HCT116 (cell line): ENCODE data around the gene TMEM271.

Source experiments
- CEBPB ChIP-seq: IDR thresholded peaks from 2 replicates; pipeline ENCODE4 v1.6.1; 2012; ENCODE audit warnings: low read depth
- EZH2 ChIP-seq: fragments of 200-600 bp; sonication (generic); IDR thresholded peaks from 2 replicates; pipeline ENCODE4 v1.6.1; 2017; ENCODE audit warnings: antibody characterized with exemption, mixed run types
- EZH2phosphoT487 ChIP-seq: fragments of 200-600 bp; IDR thresholded peaks from 2 replicates; pipeline ENCODE4 v1.6.1; 2018; ENCODE audit warnings: antibody characterized with exemption, borderline replicate concordance
- JUND ChIP-seq: IDR thresholded peaks from 2 replicates; pipeline ENCODE4 v1.6.1; 2012
- POLR2A ChIP-seq: IDR thresholded peaks from 2 replicates; pipeline ENCODE4 v1.7.0; 2011; ENCODE audit warnings: borderline replicate concordance; ENCODE audit not compliant: insufficient read depth, insufficient read length; ENCODE audit errors: extremely low read depth
- POLR2AphosphoS5 ChIP-seq: IDR thresholded peaks from 2 replicates; pipeline ENCODE4 v1.6.1; 2011; ENCODE audit warnings: mild to moderate bottlenecking, low read depth, low read length, moderate library complexity
- RAD21 ChIP-seq: IDR thresholded peaks from 2 replicates; pipeline ENCODE4 v1.6.1; 2012; ENCODE audit warnings: low read depth, mild to moderate bottlenecking
- SP1 ChIP-seq: IDR thresholded peaks from 2 replicates; pipeline ENCODE4 v1.6.1; 2012; ENCODE audit warnings: low read depth
- TCF7L2 ChIP-seq: IDR thresholded peaks from 2 replicates; pipeline ENCODE4 v1.7.0; 2011; ENCODE audit warnings: borderline replicate concordance, inconsistent platforms; ENCODE audit not compliant: insufficient read depth, insufficient read length; ENCODE audit errors: extremely low read depth
- YY1 ChIP-seq: IDR thresholded peaks from 2 replicates; pipeline ENCODE4 v1.6.1; 2011; ENCODE audit warnings: low read length, low read depth, moderate library complexity, mild to moderate bottlenecking; ENCODE audit not compliant: insufficient replicate concordance; ENCODE audit errors: extremely low read depth
- ZNF274 ChIP-seq: fragments of 200-500 bp; sonication (Bioruptor generic); IDR thresholded peaks from 2 replicates; pipeline ENCODE4 v1.6.1; 2014; ENCODE audit warnings: mild to moderate bottlenecking, low read depth, low read length, inconsistent platforms
- TF ChIP-seq, protein P1 (sequence below), 3 experiments: fragments of 200-600 bp in 1 of 3; sonication (generic) in 1 of 3; IDR thresholded peaks in 2 of 3; conservative IDR thresholded peaks in 1 of 3; 2 replicates each; pipeline ENCODE4 v1.5.1; 2012 to 2017; ENCODE audit warnings: low read depth in 2 of 3, low read length in 2 of 3, antibody characterized with exemption in 1 of 3, borderline replicate concordance in 1 of 3, control low read depth in 1 of 3, mild to moderate bottlenecking in 1 of 3, mixed read lengths in 1 of 3, mixed run types in 1 of 3, moderate library complexity in 1 of 3; ENCODE audit not compliant: insufficient read depth in 1 of 3
- TF ChIP-seq, protein P2 (sequence below): IDR thresholded peaks from 2 replicates; pipeline ENCODE4 v1.6.1; 2012
- TF ChIP-seq, protein P3 (sequence below): IDR thresholded peaks from 2 replicates; pipeline ENCODE4 v1.6.1; 2012; ENCODE audit warnings: low read depth

DNA sequence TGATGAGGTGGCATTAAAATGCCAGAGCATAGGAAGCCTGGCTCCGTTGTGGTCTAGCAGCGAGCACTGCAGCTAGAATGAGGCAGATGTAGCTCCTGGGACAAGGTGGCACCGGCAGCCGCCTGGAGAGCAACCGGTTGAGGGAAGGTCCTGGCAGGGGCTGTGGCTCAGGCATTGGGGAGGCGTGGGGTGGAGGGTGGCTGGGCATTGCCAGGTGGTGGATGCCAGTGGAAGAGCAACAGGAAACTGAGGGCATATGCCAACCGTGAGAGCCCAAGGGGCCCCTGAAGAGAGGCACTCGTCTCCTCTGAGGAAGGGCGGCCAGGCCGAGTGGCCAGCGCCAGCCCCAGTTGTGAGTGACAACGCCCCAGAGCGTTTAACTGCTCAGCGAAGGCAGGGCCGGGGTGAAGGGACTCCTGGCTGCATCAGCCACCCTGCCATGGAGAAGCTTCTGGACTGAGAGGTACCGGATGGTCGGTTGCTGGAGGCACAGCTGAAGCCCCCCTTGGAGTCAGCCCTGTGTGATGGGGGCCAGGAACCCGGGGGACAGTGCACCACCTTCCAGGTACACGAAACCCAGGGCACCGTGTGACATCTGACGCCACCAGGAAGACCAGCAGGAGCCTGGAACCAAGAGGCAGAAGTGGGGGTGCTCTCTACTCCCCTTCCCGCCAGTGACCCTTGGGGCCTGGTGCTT lies 36.1 kb upstream of the TMEM271 start:
- TF ChIP-seq, protein P1, sequence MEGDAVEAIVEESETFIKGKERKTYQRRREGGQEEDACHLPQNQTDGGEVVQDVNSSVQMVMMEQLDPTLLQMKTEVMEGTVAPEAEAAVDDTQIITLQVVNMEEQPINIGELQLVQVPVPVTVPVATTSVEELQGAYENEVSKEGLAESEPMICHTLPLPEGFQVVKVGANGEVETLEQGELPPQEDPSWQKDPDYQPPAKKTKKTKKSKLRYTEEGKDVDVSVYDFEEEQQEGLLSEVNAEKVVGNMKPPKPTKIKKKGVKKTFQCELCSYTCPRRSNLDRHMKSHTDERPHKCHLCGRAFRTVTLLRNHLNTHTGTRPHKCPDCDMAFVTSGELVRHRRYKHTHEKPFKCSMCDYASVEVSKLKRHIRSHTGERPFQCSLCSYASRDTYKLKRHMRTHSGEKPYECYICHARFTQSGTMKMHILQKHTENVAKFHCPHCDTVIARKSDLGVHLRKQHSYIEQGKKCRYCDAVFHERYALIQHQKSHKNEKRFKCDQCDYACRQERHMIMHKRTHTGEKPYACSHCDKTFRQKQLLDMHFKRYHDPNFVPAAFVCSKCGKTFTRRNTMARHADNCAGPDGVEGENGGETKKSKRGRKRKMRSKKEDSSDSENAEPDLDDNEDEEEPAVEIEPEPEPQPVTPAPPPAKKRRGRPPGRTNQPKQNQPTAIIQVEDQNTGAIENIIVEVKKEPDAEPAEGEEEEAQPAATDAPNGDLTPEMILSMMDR (IDR thresholded peaks at IDR 0.05 in 2 of 3, conservative IDR thresholded peaks at IDR 0.05 in 1 of 3; ENCODE audit: borderline replicate concordance in 1 of 3, insufficient read depth in 1 of 3, low read depth in 2 of 3, low read length in 2 of 3) = no peak
- TF ChIP-seq, protein P2, sequence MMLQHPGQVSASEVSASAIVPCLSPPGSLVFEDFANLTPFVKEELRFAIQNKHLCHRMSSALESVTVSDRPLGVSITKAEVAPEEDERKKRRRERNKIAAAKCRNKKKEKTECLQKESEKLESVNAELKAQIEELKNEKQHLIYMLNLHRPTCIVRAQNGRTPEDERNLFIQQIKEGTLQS = no peak
- no peak for TF ChIP-seq CEBPB
- no peak for TF ChIP-seq ZNF274
- no peak for TF ChIP-seq JUND
- no peak for TF ChIP-seq POLR2AphosphoS5
- TF ChIP-seq EZH2phosphoT487 = no peak
- no peak for TF ChIP-seq SP1
- TF ChIP-seq, protein P3, sequence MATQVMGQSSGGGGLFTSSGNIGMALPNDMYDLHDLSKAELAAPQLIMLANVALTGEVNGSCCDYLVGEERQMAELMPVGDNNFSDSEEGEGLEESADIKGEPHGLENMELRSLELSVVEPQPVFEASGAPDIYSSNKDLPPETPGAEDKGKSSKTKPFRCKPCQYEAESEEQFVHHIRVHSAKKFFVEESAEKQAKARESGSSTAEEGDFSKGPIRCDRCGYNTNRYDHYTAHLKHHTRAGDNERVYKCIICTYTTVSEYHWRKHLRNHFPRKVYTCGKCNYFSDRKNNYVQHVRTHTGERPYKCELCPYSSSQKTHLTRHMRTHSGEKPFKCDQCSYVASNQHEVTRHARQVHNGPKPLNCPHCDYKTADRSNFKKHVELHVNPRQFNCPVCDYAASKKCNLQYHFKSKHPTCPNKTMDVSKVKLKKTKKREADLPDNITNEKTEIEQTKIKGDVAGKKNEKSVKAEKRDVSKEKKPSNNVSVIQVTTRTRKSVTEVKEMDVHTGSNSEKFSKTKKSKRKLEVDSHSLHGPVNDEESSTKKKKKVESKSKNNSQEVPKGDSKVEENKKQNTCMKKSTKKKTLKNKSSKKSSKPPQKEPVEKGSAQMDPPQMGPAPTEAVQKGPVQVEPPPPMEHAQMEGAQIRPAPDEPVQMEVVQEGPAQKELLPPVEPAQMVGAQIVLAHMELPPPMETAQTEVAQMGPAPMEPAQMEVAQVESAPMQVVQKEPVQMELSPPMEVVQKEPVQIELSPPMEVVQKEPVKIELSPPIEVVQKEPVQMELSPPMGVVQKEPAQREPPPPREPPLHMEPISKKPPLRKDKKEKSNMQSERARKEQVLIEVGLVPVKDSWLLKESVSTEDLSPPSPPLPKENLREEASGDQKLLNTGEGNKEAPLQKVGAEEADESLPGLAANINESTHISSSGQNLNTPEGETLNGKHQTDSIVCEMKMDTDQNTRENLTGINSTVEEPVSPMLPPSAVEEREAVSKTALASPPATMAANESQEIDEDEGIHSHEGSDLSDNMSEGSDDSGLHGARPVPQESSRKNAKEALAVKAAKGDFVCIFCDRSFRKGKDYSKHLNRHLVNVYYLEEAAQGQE = no peak
- no peak for TF ChIP-seq RAD21
- TF ChIP-seq YY1 = no peak
- no peak for TF ChIP-seq EZH2
- no peak for TF ChIP-seq POLR2A
- no peak for TF ChIP-seq TCF7L2
